Activated CD4-positive, alpha-beta T cell treated with anti-CD3 and anti-CD28 coated beads, Interleukin-2, amount 50 U/mL, for 4 hours (primary cell): ENCODE results near the gene ZCCHC10.
"Not testable (repeated sequence)": the region's sequence is repeated elsewhere in the genome, so short reads cannot be mapped to it uniquely, and the experiment has no call there.

Source experiments
- DNase-seq, 2 experiments: peaks; one replicate each; pipeline ENCODE4 v3.0.0-alpha.2; 2020

Gene ZCCHC10

GRCh38 chr5:133025804-133026663 is at the start of gene ZCCHC10:
TSS of gene ZCCHC10 (minus strand) at chr5:133026549. CDS start at chr5:133026537, 12 bp downstream.
- DNase-seq, result peak; percentile 88 to 90

GRCh38 chr5:133075572-133076536 is 49.5 kb upstream of the ZCCHC10 start:
- DNase-seq, result no peak

- no peak for DNase-seq
Measured at GRCh38 chr5:133072021-133072420, 45.7 kb upstream of the ZCCHC10 start.

DNA sequence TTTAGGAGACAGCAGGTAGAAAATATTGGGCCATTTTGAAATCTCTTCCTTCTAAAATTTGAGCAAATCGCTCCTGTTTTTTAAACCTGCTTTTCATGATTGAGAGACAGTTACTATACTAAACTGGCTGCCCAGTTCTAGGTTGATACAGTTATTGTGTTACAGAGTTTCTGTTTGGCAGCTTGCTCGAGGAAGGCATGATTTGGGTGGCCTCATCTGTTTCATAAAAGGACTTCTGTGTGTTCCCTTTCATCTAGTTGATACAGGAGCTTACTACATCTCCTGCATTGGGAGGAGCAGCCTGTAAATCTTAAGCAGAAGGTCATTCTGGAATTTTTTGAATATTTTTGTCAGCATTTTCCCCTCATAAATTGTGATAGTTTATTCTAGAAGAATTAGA is 39.7 kb upstream of the ZCCHC10 start:
- DNase-seq, result no peak

DNA sequence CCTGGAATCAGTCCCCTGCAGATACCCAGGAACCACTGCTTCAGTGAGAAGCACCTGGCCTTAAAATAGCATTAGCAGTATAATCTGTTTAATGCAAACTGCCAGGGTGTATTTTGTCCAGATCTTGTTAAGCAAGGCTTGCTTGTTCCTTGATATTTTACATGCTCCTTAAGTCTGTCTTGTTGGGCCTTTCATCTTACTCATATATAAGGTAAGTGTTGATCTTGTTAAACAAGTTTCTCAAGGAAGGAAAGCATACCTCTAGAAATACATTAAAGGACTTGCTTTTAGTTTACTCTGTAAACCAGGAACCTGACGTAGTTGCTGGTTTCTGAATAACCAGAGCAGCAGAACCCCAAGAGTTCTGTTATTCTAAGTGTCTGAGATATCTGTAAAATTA is 39.1 kb upstream of the ZCCHC10 start:
- DNase-seq, result no peak

DNA sequence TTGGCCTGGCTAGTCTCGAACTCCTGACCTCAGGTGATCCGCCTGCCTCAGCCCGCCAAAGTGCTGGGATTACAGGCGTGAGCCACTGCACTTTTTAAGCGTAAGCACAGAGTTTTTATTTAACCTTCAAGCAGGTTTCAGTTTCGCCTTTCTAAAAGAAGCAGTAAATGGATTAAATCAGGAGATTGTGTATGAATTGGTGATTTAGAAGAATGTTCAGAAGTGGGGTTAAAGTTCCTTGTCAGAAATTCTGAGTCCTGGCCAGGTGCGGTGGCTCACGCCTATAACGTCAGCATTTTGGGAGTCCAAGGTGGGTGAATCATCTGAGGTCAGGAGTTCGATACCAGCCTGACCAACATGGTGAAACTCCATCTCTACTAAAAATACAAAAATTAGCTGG is 37.6 kb upstream of the ZCCHC10 start:
- no peak for DNase-seq

GRCh38 chr5:133062276-133062675 is 35.9 kb upstream of the ZCCHC10 start:
- no peak for DNase-seq

- DNase-seq, result no peak
Measured at GRCh38 chr5:133059621-133060020, 33.3 kb upstream of the ZCCHC10 start.

DNA sequence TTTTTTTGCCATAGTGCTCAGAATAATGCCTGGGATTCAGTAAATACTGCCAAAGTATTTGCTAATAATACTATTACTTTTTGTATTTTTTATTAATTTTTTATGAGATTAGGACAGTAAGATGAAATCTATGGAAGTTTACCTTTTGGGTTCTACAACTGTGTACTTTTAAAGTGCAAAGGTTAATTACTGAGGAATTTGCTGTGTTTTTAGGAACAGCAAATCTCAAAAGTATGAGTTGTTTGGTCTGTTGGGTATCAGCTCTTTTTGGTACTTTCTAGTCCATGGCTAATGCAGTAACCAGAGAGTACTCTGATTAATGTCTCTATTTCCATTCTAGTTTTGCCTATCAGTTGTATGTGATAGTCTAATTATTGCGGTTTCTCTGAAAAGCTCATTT is 30.5 kb upstream of the ZCCHC10 start:
- DNase-seq, result no peak

- DNase-seq, result no peak
Measured at GRCh38 chr5:133054697-133055471, 28.5 kb upstream of the ZCCHC10 start.

DNA sequence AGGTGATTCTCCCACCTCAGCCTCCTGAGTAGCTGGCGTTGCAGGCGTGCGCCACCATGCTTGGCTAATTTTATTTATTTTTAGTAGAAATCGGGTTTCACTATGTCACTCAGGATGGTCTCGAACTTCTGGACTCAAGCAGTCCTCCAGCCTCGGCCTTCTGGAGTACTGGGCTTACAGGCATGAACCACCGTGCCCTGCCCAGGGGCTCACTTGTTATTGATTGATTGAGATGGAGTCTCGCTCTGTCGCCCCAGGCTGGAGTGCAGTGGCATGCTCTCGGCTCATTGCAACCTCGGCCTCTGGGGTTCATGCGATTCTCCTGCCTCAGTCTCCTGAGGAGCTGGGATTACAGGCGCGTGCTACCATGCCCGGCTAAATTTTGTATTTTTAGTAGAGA is 27.1 kb upstream of the ZCCHC10 start:
- DNase-seq, result no peak

- DNase-seq, result peak; percentile 9 to 31
Measured at GRCh38 chr5:133052317-133053175, 26.2 kb upstream of the ZCCHC10 start.

- DNase-seq, result peak; percentile 96 to 97
Measured at GRCh38 chr5:133051542-133052316, 25.4 kb upstream of the ZCCHC10 start, which contains the start of gene HSPA4. TSS of gene HSPA4 (plus strand) at chr5:133052013. CDS start at chr5:133052251, 238 bp downstream.

GRCh38 chr5:133051061-133051541 is 24.8 kb upstream of the ZCCHC10 start:
- no peak for DNase-seq

GRCh38 chr5:133050521-133050920 is 24.2 kb upstream of the ZCCHC10 start:
- DNase-seq, result no peak

GRCh38 chr5:133049726-133050048 is 23.3 kb upstream of the ZCCHC10 start:
- no peak for DNase-seq

DNA sequence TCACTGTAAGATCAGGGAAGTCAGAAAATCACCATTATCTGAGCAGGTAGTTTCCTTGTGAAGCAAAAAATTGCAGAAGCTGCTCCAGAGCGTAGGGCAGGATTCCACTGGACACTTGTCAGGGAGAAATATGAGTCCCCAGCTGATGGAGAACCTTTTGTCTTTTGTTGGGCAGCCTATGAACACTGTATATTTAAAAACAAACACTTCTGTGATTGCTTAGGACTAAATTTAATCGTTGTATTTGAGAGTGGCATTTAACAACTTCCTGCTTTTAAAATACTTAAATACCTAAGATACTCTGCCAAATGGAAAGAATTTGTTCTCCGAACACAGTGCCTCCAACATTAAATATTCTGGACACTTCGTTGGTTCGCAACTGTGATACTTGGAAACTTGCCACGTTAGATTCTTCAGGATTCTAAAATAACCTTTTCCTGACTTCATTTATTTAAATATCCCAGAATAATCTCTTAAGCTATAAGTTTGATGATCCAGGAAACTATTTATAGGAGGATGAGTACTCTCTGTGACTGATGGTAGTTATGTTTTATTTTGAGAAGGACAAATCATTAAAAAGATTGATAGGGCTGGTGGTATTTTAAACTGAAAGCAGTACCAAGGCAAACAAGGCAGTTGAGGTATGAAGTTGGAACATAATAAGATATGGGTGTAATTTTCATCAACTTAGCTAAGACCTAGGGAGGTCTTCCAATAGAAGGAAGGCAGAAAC is 22.8 kb upstream of the ZCCHC10 start:
- DNase-seq, result no peak

DNA sequence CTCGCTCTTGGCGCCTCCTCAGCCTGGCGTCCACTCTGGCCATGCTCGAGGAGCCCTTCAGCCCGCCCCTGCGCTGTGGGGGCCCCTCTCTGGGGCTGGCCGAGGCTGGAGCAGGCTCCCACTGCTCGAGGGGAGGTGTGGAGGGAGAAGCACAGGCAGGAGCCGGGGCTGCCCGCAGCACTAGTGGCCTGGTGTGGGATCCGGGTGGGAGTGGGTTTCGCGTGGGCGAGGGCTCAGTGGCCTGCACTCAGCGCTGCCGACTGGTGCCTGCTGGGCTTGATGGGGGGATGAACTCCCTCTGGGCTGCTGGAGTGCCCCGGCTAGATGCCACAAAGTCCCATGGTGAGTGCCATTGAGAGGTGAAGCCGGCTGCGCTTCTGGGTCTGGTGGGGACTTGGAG is 21.1 kb upstream of the ZCCHC10 start:
- DNase-seq, result no peak

DNA sequence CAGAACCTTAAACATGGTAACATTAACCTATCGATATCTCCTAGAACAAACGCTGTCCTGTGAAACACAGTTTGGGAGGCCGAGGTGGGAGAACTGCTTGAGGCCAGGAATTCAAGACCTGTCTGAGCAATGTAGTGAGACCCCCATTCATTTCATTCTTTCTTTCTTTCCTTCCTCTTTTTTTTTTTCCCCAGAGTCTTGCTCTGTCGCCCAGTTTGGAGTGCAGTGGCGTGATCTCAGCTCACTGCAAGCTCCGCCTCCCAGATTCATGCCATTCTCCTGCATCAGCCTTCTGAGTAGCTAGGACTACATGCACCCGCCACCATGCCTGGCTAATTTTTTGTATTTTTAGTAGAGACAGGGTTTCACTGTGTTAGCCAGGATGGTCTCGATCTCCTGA is 20.2 kb upstream of the ZCCHC10 start:
- not testable (repeated sequence) for DNase-seq

DNA sequence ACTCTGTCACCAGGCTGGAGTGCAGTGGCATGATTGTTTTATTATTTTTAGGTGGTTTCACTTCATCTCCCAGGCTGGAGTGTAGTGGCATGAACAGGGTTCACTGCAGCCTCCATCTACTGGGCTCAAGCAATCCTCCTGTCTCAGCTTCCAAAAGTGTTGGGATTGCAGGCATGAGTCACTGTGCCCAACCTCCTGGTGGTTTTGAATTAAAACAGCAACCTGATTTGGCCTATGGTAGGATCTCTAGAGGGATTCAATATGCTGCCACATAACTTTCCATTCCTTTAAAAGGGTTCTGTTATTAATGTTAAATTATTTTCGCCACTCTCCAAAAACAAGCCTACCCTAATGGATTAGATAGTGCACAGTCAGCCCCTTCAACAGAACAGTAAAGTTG is 15.6 kb upstream of the ZCCHC10 start:
- no peak for DNase-seq
